Epithelial cell of esophagus (primary cell): ENCODE measurements around the gene ERO1B.
"Not testable (repeated sequence)": the region's sequence is repeated elsewhere in the genome, so short reads cannot be mapped to it uniquely, and the experiment has no call there.

Source experiments
- DNase-seq: peaks from one replicate; pipeline ENCODE4 v3.0.0; 2010; ENCODE audit warnings: low read depth
- H3K4me3 ChIP-seq: 2 replicates; pipeline ENCODE4 v1.5.1; 2011; ENCODE audit warnings: mild to moderate bottlenecking, low read length, control low read depth
- CTCF ChIP-seq: IDR thresholded peaks from 2 replicates; pipeline ENCODE4 v1.5.1; 2011; ENCODE audit warnings: low read depth, mild to moderate bottlenecking, low read length, control low read depth, inconsistent platforms; ENCODE audit not compliant: insufficient read depth; ENCODE audit errors: missing control alignments

The ERO1B gene

GRCh38 chr1:236321101-236321500, 39.3 kb upstream of the ERO1B start:
- H3K4me3 ChIP-seq: no peak overlapping the region
- TF ChIP-seq CTCF: no peak
- DNase-seq: no peak

GRCh38 chr1:236320671-236321070, 38.9 kb upstream of the ERO1B start:
- DNase-seq: no peak
- TF ChIP-seq CTCF: no peak
- H3K4me3 ChIP-seq: no peak overlapping the region

GRCh38 chr1:236320214-236320613, 38.5 kb upstream of the ERO1B start:
- no peak for TF ChIP-seq CTCF
- no peak for DNase-seq
- no peak overlapping the region for H3K4me3 ChIP-seq

- DNase-seq: no peak
- no peak overlapping the region for H3K4me3 ChIP-seq
- TF ChIP-seq CTCF: no peak
These were observed 34.7 kb upstream of the ERO1B start for GRCh38 chr1:236316437-236316836.

- H3K4me3 ChIP-seq: no peak overlapping the region
- no peak for DNase-seq
- no peak for TF ChIP-seq CTCF
These were observed 33.8 kb upstream of the ERO1B start for GRCh38 chr1:236315518-236315917.

- H3K4me3 ChIP-seq: no peak overlapping the region
- no peak for TF ChIP-seq CTCF
- DNase-seq: no peak
These were observed 33.3 kb upstream of the ERO1B start for GRCh38 chr1:236315092-236315491.

- DNase-seq, H3K4me3 ChIP-seq: not testable (repeated sequence)
These were observed 32.3 kb upstream of the ERO1B start for GRCh38 chr1:236314050-236314449.

- DNase-seq: no peak
- no peak overlapping the region for H3K4me3 ChIP-seq
- TF ChIP-seq CTCF: no peak
These were observed 31.7 kb upstream of the ERO1B start for GRCh38 chr1:236313427-236313826.
